LNCaP clone FGC (cell line): Measurements from ENCODE around the gene ZFHX2.

ENCODE experiments used
- DNase-seq: peaks from one replicate; pipeline ENCODE4 v3.0.0-alpha.2; 2011; ENCODE audit warnings: low read depth
- H3K4me3 ChIP-seq: 2 replicates; pipeline ENCODE4 v1.5.1; 2011; ENCODE audit warnings: mild to moderate bottlenecking, low read depth, low read length, control low read depth
- CTCF ChIP-seq: IDR thresholded peaks from 2 replicates; pipeline ENCODE4 v1.5.1; 2012; ENCODE audit warnings: mild to moderate bottlenecking; ENCODE audit not compliant: control insufficient read depth, insufficient read depth; ENCODE audit errors: extremely low read depth

ZFHX2 gene

GRCh38 chr14:23566112-23566777 is 14.7 kb upstream of the ZFHX2 start:
- no peak for TF ChIP-seq CTCF
- DNase-seq, result no peak
- H3K4me3 ChIP-seq, result peak overlapping the region; percentile 80

GRCh38 chr14:23565626-23566025 is 14.1 kb upstream of the ZFHX2 start:
- DNase-seq, result no peak
- no peak overlapping the region for H3K4me3 ChIP-seq
- no peak for TF ChIP-seq CTCF

- no peak overlapping the region for H3K4me3 ChIP-seq
- TF ChIP-seq CTCF, result no peak
- no peak for DNase-seq
Observed at GRCh38 chr14:23564876-23565275, 13.3 kb upstream of the ZFHX2 start.

- TF ChIP-seq CTCF, result no peak
- H3K4me3 ChIP-seq, result no peak overlapping the region
- DNase-seq, result no peak
Observed at GRCh38 chr14:23564181-23564812, 12.7 kb upstream of the ZFHX2 start.

- H3K4me3 ChIP-seq, result no peak overlapping the region
- DNase-seq, result no peak
- TF ChIP-seq CTCF, result no peak
Observed at GRCh38 chr14:23563473-23564180, 12.1 kb upstream of the ZFHX2 start.

- TF ChIP-seq CTCF, result peak; percentile 93
- no peak overlapping the region for H3K4me3 ChIP-seq
- no peak for DNase-seq
Observed at GRCh38 chr14:23562822-23563472, 11.4 kb upstream of the ZFHX2 start.
